Smooth muscle cell (in vitro differentiated cells): ENCODE results near the gene CAMTA1. TPM values are rescaled to one million over a fixed set of nuclear protein-coding genes. Genes with fewer than 3 reads are reported as not detected.

Experiments
- DNase-seq: peaks from one replicate; lab custom pipeline; 2025; ENCODE audit not compliant: unreplicated experiment; lab: John Stamatoyannopoulos, UW
- H2AFZ ChIP-seq: fragments of 200-600 bp; sonication (generic); 2 replicates; pipeline ENCODE4 v1.6.0; 2016; ENCODE audit warnings: antibody characterized with exemption, low read depth, mild to moderate bottlenecking
- H3F3A ChIP-seq: fragments of 200-600 bp; sonication (generic); 2 replicates; pipeline ENCODE4 v1.6.0; 2017; ENCODE audit warnings: antibody characterized with exemption, low read depth
- H3K27ac ChIP-seq: fragments of 200-600 bp; sonication (generic); 2 replicates; pipeline ENCODE4 v1.5.1; 2016; ENCODE audit warnings: low read depth, mild to moderate bottlenecking
- H3K27me3 ChIP-seq: fragments of 200-600 bp; sonication (generic); 2 replicates; pipeline ENCODE4 v1.6.1; 2016; ENCODE audit warnings: low read depth, mild to moderate bottlenecking
- H3K36me3 ChIP-seq: fragments of 200-600 bp; sonication (generic); 2 replicates; pipeline ENCODE4 v1.5.1; 2016; ENCODE audit warnings: low read depth
- H3K4me1 ChIP-seq: fragments of 200-600 bp; sonication (generic); 2 replicates; pipeline ENCODE4 v1.5.1; 2016; ENCODE audit warnings: low read depth
- H3K4me2 ChIP-seq: fragments of 200-600 bp; sonication (generic); 2 replicates; pipeline ENCODE4 v1.6.0; 2016; ENCODE audit warnings: mild to moderate bottlenecking
- H3K4me3 ChIP-seq: fragments of 200-600 bp; sonication (generic); 2 replicates; pipeline ENCODE4 v1.5.1; 2016; ENCODE audit warnings: mild to moderate bottlenecking
- H3K79me2 ChIP-seq: fragments of 200-600 bp; sonication (generic); 2 replicates; pipeline ENCODE4 v1.6.0; 2016; ENCODE audit warnings: low read depth, mild to moderate bottlenecking
- H3K9ac ChIP-seq: fragments of 200-600 bp; sonication (generic); 2 replicates; pipeline ENCODE4 v1.6.0; 2016; ENCODE audit warnings: low read depth
- H3K9me3 ChIP-seq: fragments of 200-600 bp; sonication (generic); replicated peaks from 2 replicates; pipeline ENCODE4 v1.5.1; 2016; ENCODE audit warnings: low read depth
- H4K20me1 ChIP-seq: fragments of 200-600 bp; sonication (generic); 2 replicates; pipeline ENCODE4 v1.6.0; 2016; ENCODE audit warnings: low read depth
- CTCF ChIP-seq: fragments of 200-600 bp; sonication (generic); IDR thresholded peaks from 2 replicates; pipeline ENCODE4 v1.5.1; 2017; ENCODE audit warnings: borderline replicate concordance, mild to moderate bottlenecking, antibody characterized with exemption; ENCODE audit not compliant: insufficient read depth, poor library complexity, severe bottlenecking
- WGBS: methylation state at CpG from one replicate; pipeline ENCODE4 v1.1.7; 2016; ENCODE audit warnings: low lambda C conversion rate; 5-methylcytosine and 5-hydroxymethylcytosine counted together
- polyA plus RNA-seq: library from polyadenylated mRNA; unstranded; fragments of >200 nt; fragmentation: Nextera tagmentation; extraction: Ambion mirVana; gene quantifications from 2 replicates; pipeline ENCODE4 v1.2.1, GENCODE V29; 2016
- total RNA-seq: library from RNA; depleted of rRNA; stranded (reverse); fragments of >200 nt; gene quantifications from 2 replicates; pipeline ENCODE4 v1.2.3, GENCODE V29; 2014

The CAMTA1 gene
- total and polyA plus RNA-seq, 2 experiments from 2014 or later: 139 to 145 TPM

DNA sequence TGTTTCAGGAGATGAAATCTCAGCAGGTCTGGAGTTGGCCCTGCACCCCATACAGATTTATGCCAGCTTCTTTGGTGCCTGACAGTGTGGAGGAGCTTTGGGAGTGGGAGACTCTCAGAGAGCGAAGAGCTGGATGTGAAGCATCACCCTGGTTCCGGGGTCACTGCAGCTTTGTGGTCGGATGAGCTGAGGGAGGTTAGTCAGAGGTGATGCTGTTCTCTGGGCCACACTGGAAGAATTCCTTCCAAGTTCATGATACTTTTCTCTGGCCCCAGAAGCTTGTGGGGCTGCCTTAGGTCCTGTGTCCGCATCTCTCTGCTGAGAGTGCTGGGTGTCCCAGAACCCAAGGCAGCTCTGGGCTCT, 467.8 kb downstream of the CAMTA1 start:
- no peak overlapping the region for H3K4me2 ChIP-seq
- no peaks in the 10 kb centered on the region for H3K36me3 ChIP-seq
- H3K27me3 ChIP-seq: no peaks in the 10 kb centered on the region
- H3K27ac ChIP-seq: no peak overlapping the region
- no peaks in the 10 kb centered on the region for H3F3A ChIP-seq
- no peak for TF ChIP-seq CTCF
- no peaks in the 10 kb centered on the region for H3K79me2 ChIP-seq
- H3K4me3 ChIP-seq: no peak overlapping the region
- no peak overlapping the region for H3K9ac ChIP-seq
- 80% methylated on average over 4 of the region's 4 CpGs for WGBS
- no peaks in the 10 kb centered on the region for H3K9me3 ChIP-seq
- no peak overlapping the region for H2AFZ ChIP-seq
- DNase-seq: no peak
- H4K20me1 ChIP-seq: no peaks in the 10 kb centered on the region
- H3K4me1 ChIP-seq: peaks cover 15% of the 10 kb centered on the region

GRCh38 chr1:7253988-7254587, 468.8 kb downstream of the CAMTA1 start:
- no peak for DNase-seq

DNA sequence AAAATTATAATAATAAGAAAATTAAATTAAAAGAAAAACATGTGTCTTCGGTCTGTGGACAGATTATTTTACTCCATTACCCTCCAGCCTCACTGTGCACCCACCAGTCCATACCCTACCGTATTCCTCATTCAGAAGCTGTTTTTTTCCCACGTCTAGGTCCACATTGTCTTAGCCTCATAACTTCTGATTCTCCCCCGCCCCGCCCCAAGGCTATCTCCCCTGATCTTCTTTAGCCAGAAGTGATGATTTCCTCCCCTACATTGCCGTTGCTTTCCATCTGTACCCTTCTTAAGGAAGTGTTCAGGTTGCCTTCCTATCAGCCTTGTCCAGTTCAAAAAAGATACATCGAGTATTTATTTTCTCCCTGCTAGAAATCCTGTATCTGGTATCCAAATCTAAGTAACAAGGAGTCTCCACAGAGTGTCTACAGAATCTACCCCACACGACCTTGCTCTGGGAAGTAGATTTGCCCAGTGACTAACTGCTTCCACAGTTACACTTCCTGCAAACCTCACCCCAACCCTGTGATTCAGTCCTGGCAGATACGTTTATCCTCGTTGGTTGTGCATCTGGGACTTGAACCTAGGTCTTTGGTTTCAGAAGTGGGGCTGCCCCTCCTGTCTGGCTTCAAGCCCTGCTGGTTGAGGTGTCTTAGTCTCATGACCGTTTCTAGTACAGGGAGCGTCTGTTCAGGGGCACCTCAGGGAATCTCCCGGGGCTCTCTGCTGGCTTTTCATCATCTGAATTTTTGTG, 470.2 kb downstream of the CAMTA1 start:
- no peak for TF ChIP-seq CTCF
- H3K36me3 ChIP-seq: no peaks in the 10 kb centered on the region
- no peak overlapping the region for H2AFZ ChIP-seq
- H3K27me3 ChIP-seq: no peaks in the 10 kb centered on the region
- DNase-seq: no peak
- H3K4me1 ChIP-seq: peaks cover 4% of the 10 kb centered on the region
- no peaks in the 10 kb centered on the region for H3K9me3 ChIP-seq
- no peak overlapping the region for H3K4me2 ChIP-seq
- H3K79me2 ChIP-seq: no peaks in the 10 kb centered on the region
- H3K9ac ChIP-seq: no peak overlapping the region
- 80% methylated on average over 13 of the region's 13 CpGs for WGBS
- H3F3A ChIP-seq: no peaks in the 10 kb centered on the region
- H3K4me3 ChIP-seq: no peak overlapping the region
- H3K27ac ChIP-seq: no peak overlapping the region
- H4K20me1 ChIP-seq: no peaks in the 10 kb centered on the region

More at GRCh38 chr1:7253988-7254587, 468.8 kb downstream of the CAMTA1 start:
- Histone ChIP-seq H3K4me3 (no peak overlapping the region), H3K27me3 (no peaks in the 10 kb centered on the region), H3K9me3 (no peaks in the 10 kb centered on the region), H3K9ac (no peak overlapping the region), H3K4me1 (peaks cover 9% of the 10 kb centered on the region), H2AFZ (no peak overlapping the region), H3K36me3 (no peaks in the 10 kb centered on the region), H3K4me2 (no peak overlapping the region), H3F3A (no peaks in the 10 kb centered on the region), H3K79me2 (no peaks in the 10 kb centered on the region), H4K20me1 (no peaks in the 10 kb centered on the region), H3K27ac (no peak overlapping the region)
- no peak for TF ChIP-seq CTCF
- 93% methylated on average over 11 of the region's 11 CpGs for WGBS

GRCh38 chr1:7256526-7256925, 471.3 kb downstream of the CAMTA1 start:
- WGBS: 88% methylated on average over 7 of the region's 7 CpGs

More at GRCh38 chr1:7256526-7256925, 471.3 kb downstream of the CAMTA1 start:
- H3K79me2 ChIP-seq: no peaks in the 10 kb centered on the region
- no peaks in the 10 kb centered on the region for H3F3A ChIP-seq
- no peaks in the 10 kb centered on the region for H4K20me1 ChIP-seq
- no peak overlapping the region for H2AFZ ChIP-seq
- DNase-seq: no peak
- no peaks in the 10 kb centered on the region for H3K27me3 ChIP-seq
- no peaks in the 10 kb centered on the region for H3K36me3 ChIP-seq
- H3K4me3 ChIP-seq: no peak overlapping the region
- no peak for TF ChIP-seq CTCF
- H3K4me2 ChIP-seq: no peak overlapping the region
- H3K9ac ChIP-seq: no peak overlapping the region
- no peaks in the 10 kb centered on the region for H3K9me3 ChIP-seq
- H3K4me1 ChIP-seq: peaks cover 4% of the 10 kb centered on the region
- H3K27ac ChIP-seq: no peak overlapping the region
